Activated naive CD8-positive, alpha-beta T cell treated with anti-CD3 and anti-CD28 coated beads, Interleukin-2, amount 10 ng/mL, durations not matched to agents 7 days and 5 days (primary cell): ENCODE data around the gene FGGY. TPM values are rescaled to one million over a fixed set of nuclear protein-coding genes. Genes with fewer than 3 reads are reported as not detected.

Source experiments
- ATAC-seq: fragments of 150-1000 bp; cut with Tn5 transposase; one replicate; pipeline ENCODE4 v1.10.0; 2021; ENCODE audit warnings: low read depth, moderate library complexity
- POLR2A ChIA-PET: fragments of 350-600 bp; sonication (Branson Sonifier 250); formaldehyde crosslinking; loops from one replicate; lab custom pipeline; 2021; ENCODE audit warnings: antibody characterized with exemption; lab: Charles Lee
- DNase-seq: peaks from one replicate; pipeline ENCODE4 v3.0.0; 2021
- H3K27ac Mint-ChIP-seq: one replicate; pipeline ENCODE4 v1.8.0; 2022; ENCODE audit warnings: mild to moderate bottlenecking, mixed read lengths
- H3K27me3 Mint-ChIP-seq: one replicate; pipeline ENCODE4 v1.8.0; 2022; ENCODE audit warnings: mild to moderate bottlenecking, moderate library complexity, mixed read lengths
- H3K36me3 Mint-ChIP-seq: one replicate; pipeline ENCODE4 v1.8.0; 2021; ENCODE audit warnings: mild to moderate bottlenecking, mixed read lengths
- H3K4me1 Mint-ChIP-seq: one replicate; pipeline ENCODE4 v1.8.0; 2021; ENCODE audit warnings: mixed read lengths
- H3K4me3 Mint-ChIP-seq: one replicate; pipeline ENCODE4 v1.8.0; 2022; ENCODE audit warnings: mild to moderate bottlenecking, moderate library complexity, mixed read lengths
- H3K9me3 Mint-ChIP-seq: one replicate; pipeline ENCODE4 v1.8.0; 2021; ENCODE audit warnings: mixed read lengths
- total RNA-seq, 2 experiments: library from RNA; stranded (reverse); gene quantifications; one replicate each; pipeline ENCODE4 v1.2.3, GENCODE V29; 2021

Gene FGGY
- total RNA-seq, 2 experiments from 2014 or later, result 10.1 to 11.7 TPM

DNA sequence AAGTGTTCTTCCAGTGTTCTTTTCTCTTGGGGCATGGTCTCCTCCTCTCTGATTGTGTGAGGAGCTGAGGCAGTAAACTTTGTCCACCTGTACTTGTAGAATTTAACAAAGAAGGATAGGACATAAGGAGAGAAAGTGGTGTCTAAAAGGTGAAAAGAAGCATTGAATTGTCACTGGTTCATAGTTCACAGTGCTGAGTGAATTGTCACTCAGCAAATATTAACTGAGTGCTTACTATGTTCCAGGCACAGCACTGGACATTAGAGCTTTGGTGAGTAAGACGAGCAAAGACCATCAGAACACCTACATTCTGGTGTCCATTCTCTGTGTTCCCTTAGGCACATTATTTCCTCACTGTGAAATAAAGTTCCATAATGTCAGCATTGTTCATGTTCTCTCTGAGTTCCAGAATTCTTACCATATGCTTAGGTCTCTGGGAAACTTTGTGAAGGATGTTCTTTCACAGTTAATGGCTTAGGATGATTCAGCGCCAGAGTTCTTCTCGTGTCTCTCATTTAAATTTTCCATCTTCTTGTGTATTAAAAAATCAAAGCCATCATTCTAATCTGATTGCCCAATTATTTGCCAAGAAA lies 361.1 kb downstream of the FGGY start:
- H3K4me3 Mint-ChIP-seq, result no peak overlapping the region
- DNase-seq, result no peak
- no peaks in the 10 kb centered on the region for H3K27me3 Mint-ChIP-seq
- POLR2A ChIA-PET, result no interaction called here
- ATAC-seq, result no peak
- peaks cover 3% of the 10 kb centered on the region for H3K9me3 Mint-ChIP-seq
- H3K4me1 Mint-ChIP-seq, result no peaks in the 10 kb centered on the region
- H3K36me3 Mint-ChIP-seq, result peaks cover 2% of the 10 kb centered on the region
- no peak overlapping the region for H3K27ac Mint-ChIP-seq

DNA sequence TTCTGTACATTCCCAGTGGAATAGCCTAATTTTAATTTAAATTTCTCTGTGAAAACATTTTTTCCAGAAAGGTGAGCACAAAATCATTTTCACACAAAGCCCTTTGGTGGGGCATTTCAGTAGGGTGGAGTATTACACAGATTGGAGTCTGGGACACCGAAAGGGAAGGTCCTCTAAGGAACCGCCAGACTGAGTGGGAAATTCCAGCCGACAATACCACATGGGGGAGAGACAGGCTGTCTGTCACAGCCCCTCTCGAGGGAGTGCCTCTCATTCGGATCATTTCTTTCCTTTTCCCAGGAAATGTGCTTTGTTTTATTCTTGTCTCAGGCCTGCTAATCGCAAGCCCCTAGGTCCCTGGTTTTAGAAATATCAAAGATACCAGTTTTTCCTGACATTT lies 367.3 kb downstream of the FGGY start:
- DNase-seq (no peak), ATAC-seq (no peak)
- no peaks in the 10 kb centered on the region for H3K27me3 Mint-ChIP-seq
- H3K36me3 Mint-ChIP-seq, result peaks cover 3% of the 10 kb centered on the region
- H3K9me3 Mint-ChIP-seq, result no peaks in the 10 kb centered on the region
- POLR2A ChIA-PET, result no interaction called here
- H3K4me1 Mint-ChIP-seq, result no peaks in the 10 kb centered on the region
- no peak overlapping the region for H3K27ac Mint-ChIP-seq
- no peak overlapping the region for H3K4me3 Mint-ChIP-seq

DNA sequence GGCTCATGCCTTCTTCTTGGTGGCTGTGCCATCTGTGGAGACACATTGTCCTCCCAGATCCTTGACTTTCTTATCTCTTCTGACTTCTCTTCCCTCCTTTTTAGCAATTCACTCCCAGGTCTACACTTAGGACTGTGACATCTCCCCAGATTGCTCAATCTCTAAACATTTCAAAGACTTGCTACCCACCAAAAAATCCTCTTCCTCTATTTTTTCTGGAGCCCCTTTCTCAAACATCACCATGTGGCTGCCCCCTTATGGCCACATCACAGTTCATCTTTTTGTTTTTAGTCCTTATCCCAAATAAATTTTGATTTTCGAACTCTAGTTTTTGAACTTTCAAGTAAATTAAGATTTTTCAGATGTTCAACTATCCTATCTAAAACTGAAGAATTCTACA lies 369.2 kb downstream of the FGGY start:
- DNase-seq (no peak), ATAC-seq (no peak)
- H3K4me3 Mint-ChIP-seq, result no peak overlapping the region
- H3K27me3 Mint-ChIP-seq, result no peaks in the 10 kb centered on the region
- H3K4me1 Mint-ChIP-seq, result no peaks in the 10 kb centered on the region
- POLR2A ChIA-PET, result no interaction called here
- H3K27ac Mint-ChIP-seq, result no peak overlapping the region
- H3K36me3 Mint-ChIP-seq, result peaks cover 3% of the 10 kb centered on the region
- H3K9me3 Mint-ChIP-seq, result no peaks in the 10 kb centered on the region

DNA sequence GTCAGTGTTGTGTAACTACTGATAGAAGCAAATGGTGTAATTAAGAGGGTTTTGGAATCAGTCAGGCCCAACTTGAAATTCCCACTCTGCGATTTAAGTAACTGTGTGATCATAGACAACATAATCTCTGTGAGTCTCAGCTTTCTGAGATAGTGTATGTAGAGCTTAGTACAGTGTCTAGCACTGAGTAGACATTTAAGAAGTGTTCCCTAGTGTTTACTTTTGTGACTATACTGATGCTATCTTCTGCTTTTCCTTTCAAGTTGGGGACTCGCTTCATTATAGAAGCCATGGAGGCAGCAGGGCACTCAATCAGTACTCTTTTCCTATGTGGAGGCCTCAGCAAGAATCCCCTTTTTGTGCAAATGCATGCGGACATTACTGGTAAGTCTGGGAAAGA lies 370.1 kb downstream of the FGGY start:
- POLR2A ChIA-PET, result no interaction called here
- Mint-ChIP-seq H3K4me1 (no peaks in the 10 kb centered on the region), H3K36me3 (peaks cover 3% of the 10 kb centered on the region), H3K4me3 (no peak overlapping the region), H3K9me3 (no peaks in the 10 kb centered on the region), H3K27me3 (no peaks in the 10 kb centered on the region), H3K27ac (no peak overlapping the region)
- DNase-seq (no peak), ATAC-seq (no peak)

DNA sequence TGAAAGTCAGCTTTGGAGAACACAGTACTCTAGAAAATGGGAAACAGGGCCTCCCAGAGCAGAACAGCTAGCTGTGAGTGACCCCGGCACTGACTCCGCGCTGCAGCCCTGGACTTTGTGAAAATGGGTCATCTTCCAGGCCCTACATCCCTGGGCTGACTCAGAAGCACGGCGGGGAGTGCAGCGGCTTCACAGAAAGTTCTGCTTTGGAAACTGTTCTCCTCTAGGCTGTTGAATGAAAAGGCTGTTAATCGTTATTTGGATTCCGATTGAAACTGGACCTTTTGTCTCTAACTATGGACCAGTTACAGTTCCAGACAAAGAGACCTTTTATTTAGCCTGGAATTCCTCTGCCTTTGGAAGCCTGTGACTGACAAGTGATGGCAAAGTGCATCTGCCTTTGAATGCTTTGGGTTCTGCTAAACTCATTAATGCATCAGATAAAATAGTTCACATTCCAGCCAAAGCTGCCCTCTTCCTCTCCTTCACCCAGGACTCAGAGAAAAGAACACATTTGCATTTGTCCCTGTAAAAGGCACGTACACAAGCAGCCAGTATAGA lies 372.9 kb downstream of the FGGY start:
- no peak for ATAC-seq
- Mint-ChIP-seq H3K9me3 (no peaks in the 10 kb centered on the region), H3K27me3 (no peaks in the 10 kb centered on the region)

DNA sequence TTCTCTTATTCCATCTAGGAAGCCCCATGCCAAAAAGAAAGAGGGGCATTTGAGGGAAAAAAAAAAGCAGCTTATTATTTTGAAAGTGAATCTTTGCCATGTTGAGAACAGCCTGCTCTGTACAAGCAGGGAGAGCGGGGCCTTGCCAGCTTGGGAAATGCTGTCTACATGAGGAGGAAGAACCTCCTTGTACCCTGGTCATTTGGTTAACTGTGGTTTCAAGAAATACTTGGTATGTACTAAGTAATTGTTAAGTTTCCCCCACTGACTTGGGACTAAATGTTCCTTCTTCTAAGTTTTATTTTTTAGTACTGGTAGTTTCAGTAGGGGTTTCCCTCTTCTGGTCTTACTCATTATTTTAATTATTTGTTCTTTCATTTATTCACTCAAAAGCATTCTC lies 373.8 kb downstream of the FGGY start:
- Mint-ChIP-seq H3K27ac (no peak overlapping the region), H3K4me3 (no peak overlapping the region), H3K27me3 (no peaks in the 10 kb centered on the region), H3K36me3 (peaks cover 3% of the 10 kb centered on the region), H3K9me3 (no peaks in the 10 kb centered on the region), H3K4me1 (peaks cover 4% of the 10 kb centered on the region)
- no peak for DNase-seq
- POLR2A ChIA-PET, result no interaction called here
- no peak for ATAC-seq

More for the DNA sequence above, 372.9 kb downstream of the FGGY start:
- no peak for DNase-seq
- no peak overlapping the region for H3K27ac Mint-ChIP-seq
- H3K4me3 Mint-ChIP-seq, result no peak overlapping the region
- POLR2A ChIA-PET, result no interaction called here
- peaks cover 3% of the 10 kb centered on the region for H3K36me3 Mint-ChIP-seq
- H3K4me1 Mint-ChIP-seq, result peaks cover 4% of the 10 kb centered on the region

DNA sequence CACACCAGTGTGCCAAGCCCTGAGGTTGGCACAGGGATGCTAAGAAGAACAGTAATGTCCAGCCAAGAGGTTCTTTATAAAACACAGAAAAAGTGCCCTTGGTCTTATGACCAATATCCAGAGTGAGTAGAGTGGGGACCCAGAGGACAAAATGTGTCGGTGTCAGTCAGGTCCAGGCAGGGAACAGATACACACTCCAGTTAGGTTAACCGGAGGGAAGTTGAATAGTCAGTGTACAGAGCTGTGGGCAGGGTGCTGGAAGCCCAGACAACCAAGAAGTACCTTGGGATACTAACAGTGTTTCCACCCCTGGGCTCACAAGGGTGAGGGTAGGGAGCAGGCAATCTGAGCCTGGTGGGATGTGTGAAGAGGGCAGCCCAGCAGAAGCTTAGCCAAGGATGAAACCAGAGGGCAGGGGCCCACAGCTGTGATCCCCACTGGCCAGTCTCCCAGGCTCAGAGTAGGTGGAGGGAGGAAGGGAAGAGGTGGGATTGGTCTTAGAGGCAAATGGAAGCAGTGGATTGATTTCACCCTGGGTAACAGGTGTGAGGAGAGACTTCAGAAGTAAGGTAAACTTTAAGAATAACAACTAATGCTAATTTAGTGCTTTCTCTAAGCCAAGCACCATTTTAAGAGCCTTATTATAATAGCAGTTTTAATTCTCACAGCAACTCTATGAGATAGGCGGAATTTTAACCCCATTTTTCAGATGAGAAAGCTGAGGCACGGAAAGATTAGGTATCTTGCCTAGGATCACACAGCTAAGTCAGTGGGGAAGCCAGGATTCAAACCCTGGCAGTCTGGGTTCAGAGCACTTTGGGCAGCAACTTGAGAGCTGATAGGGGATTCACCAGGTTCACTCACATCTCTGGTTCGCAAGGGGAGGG lies 374.4 kb downstream of the FGGY start:
- POLR2A ChIA-PET, result no interaction called here
- no peak for DNase-seq
- peaks cover 4% of the 10 kb centered on the region for H3K4me1 Mint-ChIP-seq
- H3K9me3 Mint-ChIP-seq, result no peaks in the 10 kb centered on the region
- peaks cover 3% of the 10 kb centered on the region for H3K36me3 Mint-ChIP-seq
- H3K27me3 Mint-ChIP-seq, result no peaks in the 10 kb centered on the region
- no peak overlapping the region for H3K27ac Mint-ChIP-seq
- no peak for ATAC-seq
- no peak overlapping the region for H3K4me3 Mint-ChIP-seq

DNA sequence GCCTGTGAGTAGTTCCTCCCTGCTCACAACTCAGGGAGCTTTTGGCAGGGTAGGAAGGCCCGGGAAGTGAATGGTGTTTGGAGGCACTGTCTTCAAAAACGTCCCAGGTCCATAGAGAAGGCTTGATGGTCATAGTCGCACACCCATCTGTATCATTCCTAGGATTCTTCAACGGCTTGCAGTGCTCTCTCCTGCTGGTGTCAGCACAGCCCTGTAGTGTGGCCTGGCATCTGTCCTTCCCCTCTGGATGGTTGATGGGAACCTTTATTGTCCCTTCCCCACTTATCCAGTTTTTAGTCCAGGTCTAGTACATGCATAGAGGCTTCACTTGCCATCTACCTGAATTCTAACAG lies 375.0 kb downstream of the FGGY start:
- DNase-seq, result no peak
- no peak for ATAC-seq
- Mint-ChIP-seq H3K27ac (no peak overlapping the region), H3K4me1 (peaks cover 4% of the 10 kb centered on the region), H3K4me3 (no peak overlapping the region), H3K36me3 (peaks cover 3% of the 10 kb centered on the region), H3K27me3 (no peaks in the 10 kb centered on the region), H3K9me3 (no peaks in the 10 kb centered on the region)
- POLR2A ChIA-PET, result no interaction called here

DNA sequence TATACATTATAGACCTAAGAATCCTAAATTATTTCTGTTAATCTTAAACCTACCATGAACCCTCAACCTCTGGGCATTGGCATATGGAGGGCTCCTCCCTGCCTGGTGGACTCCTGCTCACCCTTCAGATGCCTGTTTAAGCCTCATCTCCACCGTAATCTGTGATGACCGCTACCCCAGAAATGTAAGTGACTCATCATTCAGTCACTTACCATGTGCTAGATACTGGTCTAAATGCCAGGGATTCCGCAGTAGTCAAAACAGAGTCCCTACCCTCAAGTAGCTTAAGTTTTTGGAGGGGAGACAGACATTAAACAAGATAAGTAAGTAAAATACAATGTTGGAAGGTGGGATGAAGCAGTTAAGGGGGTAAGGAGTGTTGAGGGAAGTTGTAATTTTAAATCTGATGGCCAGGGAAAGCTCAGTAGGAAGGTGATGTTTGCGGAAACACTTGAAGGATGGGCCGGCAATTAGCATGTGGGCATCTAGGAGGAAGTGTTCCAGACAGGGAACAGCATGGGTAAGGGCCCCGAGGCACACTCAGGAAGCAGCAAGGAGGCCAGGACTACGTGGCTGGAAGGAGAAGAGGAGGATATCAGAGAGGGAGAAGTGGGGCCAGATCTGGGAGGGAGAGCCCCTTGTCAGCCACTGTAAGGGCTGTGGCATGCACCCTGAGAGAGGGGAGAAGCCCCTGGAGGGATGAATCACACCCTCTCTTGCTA lies 376.1 kb downstream of the FGGY start:
- Mint-ChIP-seq H3K36me3 (peaks cover 1% of the 10 kb centered on the region), H3K4me1 (peaks cover 4% of the 10 kb centered on the region), H3K9me3 (no peaks in the 10 kb centered on the region), H3K27me3 (no peaks in the 10 kb centered on the region), H3K27ac (no peak overlapping the region), H3K4me3 (no peak overlapping the region)
- no peak for ATAC-seq
- POLR2A ChIA-PET, result no interaction called here
- DNase-seq, result no peak

DNA sequence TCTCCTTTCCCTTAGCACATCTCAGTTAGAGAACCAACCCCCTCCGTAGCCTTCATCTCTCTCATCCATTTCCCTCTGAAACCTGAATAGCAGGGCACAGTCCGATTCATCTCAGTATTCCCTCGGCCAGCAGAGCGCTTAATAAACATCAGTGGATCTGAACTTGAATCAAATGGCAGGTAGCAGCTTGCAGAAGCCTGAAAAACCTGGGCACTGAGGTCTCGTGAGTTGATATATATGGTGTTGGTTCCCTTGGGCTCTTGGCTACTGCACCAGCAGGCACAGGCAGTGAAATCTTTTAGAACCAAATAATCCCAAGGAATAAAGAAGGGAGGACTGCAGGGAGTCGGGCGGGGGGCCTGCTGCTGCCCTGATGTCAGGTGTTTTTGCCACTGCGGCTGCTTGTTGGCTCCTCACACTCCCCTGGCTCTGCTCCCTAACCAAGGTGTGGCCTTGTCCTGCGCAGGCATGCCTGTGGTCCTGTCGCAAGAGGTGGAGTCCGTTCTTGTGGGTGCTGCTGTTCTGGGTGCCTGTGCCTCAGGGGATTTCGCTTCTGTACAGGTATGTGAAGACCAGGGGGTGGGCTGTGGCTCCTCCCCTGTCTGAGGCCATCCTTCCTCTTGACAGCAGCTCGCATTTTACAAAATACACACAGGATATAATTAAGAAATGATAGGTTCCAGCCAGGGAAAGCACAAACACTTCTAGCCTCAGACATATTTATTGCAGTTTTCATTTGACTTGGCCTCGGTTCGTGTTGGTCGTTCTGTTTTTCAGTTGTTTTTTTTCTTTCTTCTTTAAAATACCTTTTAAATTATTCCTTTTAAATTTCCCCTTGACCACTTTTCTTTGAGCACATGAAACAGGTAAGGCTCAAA lies 376.9 kb downstream of the FGGY start:
- Mint-ChIP-seq H3K4me3 (no peak overlapping the region), H3K36me3 (peaks cover 2% of the 10 kb centered on the region), H3K9me3 (no peaks in the 10 kb centered on the region), H3K27ac (no peak overlapping the region), H3K4me1 (peaks cover 5% of the 10 kb centered on the region), H3K27me3 (no peaks in the 10 kb centered on the region)
- no peak for ATAC-seq
- POLR2A ChIA-PET, result no interaction called here
- no peak for DNase-seq

DNA sequence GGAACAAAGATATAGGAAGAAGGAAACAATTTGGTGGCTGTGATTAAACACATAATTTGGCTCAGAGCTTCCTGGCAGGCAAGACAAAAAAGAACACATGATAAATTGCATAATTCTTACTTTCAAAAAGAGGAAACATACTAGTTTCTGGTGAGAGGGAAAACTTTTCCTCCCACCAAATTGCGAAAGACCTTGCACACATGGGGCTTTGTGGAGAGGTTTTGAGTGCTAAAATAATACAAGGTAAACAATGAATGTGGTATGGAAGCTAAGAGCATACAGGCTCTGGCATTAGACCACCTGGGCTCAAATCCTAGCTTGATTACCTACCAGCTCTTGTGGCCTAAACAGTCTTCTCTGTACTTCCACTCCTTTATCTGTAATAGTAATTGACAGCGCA lies 377.7 kb downstream of the FGGY start:
- Mint-ChIP-seq H3K9me3 (no peaks in the 10 kb centered on the region), H3K27ac (no peak overlapping the region), H3K4me1 (peaks cover 7% of the 10 kb centered on the region), H3K27me3 (no peaks in the 10 kb centered on the region), H3K4me3 (no peak overlapping the region), H3K36me3 (peaks cover 4% of the 10 kb centered on the region)
- POLR2A ChIA-PET, result no interaction called here
- no peak for ATAC-seq
- DNase-seq, result no peak

DNA sequence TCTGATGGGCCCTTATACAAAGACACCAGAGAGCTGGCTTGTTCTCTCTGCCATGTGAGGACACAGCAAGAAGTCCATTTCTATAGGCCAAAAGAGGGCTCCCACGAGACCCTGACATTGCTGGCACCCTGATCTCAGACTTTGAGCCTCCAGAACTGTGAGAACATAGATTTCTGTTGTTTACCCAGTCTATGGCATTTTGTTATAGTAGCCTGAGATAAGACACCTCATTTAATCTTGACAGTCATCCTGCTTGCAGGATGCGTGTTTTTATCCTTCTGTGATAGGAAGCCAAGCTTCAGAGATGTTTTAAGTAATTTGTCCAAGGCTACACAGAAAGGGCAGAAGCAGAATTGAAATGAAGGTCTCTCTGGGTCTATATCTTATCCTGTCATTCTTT lies 379.0 kb downstream of the FGGY start:
- Mint-ChIP-seq H3K9me3 (no peaks in the 10 kb centered on the region), H3K4me1 (peaks cover 7% of the 10 kb centered on the region), H3K27me3 (no peaks in the 10 kb centered on the region), H3K36me3 (peaks cover 4% of the 10 kb centered on the region), H3K4me3 (no peak overlapping the region), H3K27ac (no peak overlapping the region)
- POLR2A ChIA-PET, result no interaction called here
- DNase-seq (no peak), ATAC-seq (no peak)

DNA sequence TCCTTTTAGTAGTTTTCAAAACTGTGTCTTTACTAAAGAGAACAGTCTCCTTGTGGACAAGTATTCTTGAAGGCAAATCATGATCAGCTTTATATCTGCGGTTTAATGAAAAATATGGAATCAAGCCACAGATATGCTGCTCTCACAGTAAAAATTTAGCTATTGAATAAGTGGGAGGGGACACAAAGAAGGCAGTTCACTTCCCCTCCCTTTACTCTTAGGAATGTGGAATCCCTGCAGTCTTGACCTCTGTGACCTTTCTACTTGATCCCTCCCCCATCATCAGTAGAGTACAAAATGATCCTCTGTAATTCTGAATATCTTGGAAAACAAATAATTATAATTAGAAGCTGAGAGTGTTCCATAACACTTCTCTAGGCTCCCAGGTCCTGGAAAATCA lies 381.1 kb downstream of the FGGY start:
- no peaks in the 10 kb centered on the region for H3K9me3 Mint-ChIP-seq
- POLR2A ChIA-PET, result no interaction called here

More for the DNA sequence above, 381.1 kb downstream of the FGGY start:
- H3K36me3 Mint-ChIP-seq, result peaks cover 4% of the 10 kb centered on the region
- DNase-seq, result no peak
- H3K4me1 Mint-ChIP-seq, result peaks cover 7% of the 10 kb centered on the region
- no peaks in the 10 kb centered on the region for H3K27me3 Mint-ChIP-seq
- no peak overlapping the region for H3K27ac Mint-ChIP-seq
- H3K4me3 Mint-ChIP-seq, result no peak overlapping the region
- ATAC-seq, result no peak
